ENCODE data around the gene RNF26.
A peak's percentile ranks its signal among the peaks of the same experiment; 100 is the strongest.

RNF26 gene

GRCh38 chr11:119345685-119346084, 11.4 kb downstream of the RNF26 start:
- DNase-seq: no peak
- in situ Hi-C loops (cut with HindIII; ENCODE audit: low pct_ligation_motif_present, low pct_unique_long_range_greater_than_20kb, low sequenced_read_pairs): no loop called here

GRCh38 chr11:119346605-119347004, 12.3 kb downstream of the RNF26 start, which contains the start of gene MFRP:
TSS of gene MFRP (minus strand) at chr11:119346705. CDS start at chr11:119346513, 192 bp downstream.
- no peak for DNase-seq
- in situ Hi-C loops (cut with HindIII; ENCODE audit: low pct_ligation_motif_present, low pct_unique_long_range_greater_than_20kb, low sequenced_read_pairs): no loop called here

- DNase-seq: no peak
Observed at GRCh38 chr11:119347242-119347641, 12.9 kb downstream of the RNF26 start.

DNA sequence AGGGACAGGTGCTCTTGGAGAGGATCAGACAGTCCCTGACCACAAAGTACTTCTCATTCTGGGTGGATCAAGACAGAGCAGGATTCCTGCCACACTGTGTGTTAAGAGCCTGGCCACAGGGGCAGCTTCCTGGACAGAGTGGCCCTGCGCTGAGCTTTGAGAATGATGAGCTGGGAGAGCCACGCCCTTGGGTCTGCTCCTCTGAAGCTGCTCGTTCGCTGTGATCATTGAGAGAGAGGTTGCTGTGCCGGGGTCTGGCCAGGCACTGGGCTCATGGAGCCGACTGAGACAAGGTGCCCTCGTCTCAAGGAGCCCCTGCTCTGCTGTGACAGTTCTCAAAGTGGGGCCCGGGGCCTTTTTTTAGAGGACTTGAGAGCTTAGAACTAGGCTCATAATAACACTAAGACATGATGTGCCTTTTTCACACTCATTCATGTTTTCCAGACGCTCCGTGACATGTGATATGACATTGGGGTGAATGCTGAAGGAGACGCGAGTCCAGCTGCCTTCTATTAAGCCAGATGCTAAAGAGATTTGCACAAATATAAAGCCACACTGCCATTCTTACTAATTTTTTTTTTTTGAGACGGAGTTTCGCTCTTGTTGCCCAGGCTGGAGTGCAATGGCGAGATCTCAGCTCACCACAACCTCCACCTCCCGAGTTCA, 13.7 kb downstream of the RNF26 start:
- in situ Hi-C loops (cut with HindIII; ENCODE audit: low pct_ligation_motif_present, low pct_unique_long_range_greater_than_20kb, low sequenced_read_pairs): no loop called here
- no peak for DNase-seq

More at GRCh38 chr11:119347242-119347641, 12.9 kb downstream of the RNF26 start:
- in situ Hi-C loops (cut with HindIII; ENCODE audit: low pct_ligation_motif_present, low pct_unique_long_range_greater_than_20kb, low sequenced_read_pairs): no loop called here

DNA sequence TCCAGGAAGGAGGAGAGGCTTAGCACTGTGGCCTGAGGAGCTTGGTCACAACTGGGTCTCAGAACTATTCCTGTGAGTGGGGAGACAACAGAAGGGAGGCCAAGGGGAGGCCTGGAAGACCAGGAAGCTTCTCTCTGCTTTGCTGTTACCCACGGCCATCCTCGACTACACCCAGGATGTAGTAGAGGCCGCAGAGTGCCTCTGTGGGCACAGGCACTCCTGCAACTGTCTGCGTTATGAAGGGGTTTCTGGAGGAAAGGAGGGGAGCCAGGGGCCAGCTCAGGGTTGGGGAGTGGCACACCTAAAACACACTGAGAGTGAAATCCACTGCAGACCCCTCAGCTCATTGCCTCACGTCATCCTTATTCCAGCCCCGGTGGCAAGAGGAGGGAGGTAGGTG, 16.0 kb downstream of the RNF26 start:
- in situ Hi-C loops (cut with HindIII; ENCODE audit: low pct_ligation_motif_present, low pct_unique_long_range_greater_than_20kb, low sequenced_read_pairs): no loop called here
- no peak for DNase-seq

DNA sequence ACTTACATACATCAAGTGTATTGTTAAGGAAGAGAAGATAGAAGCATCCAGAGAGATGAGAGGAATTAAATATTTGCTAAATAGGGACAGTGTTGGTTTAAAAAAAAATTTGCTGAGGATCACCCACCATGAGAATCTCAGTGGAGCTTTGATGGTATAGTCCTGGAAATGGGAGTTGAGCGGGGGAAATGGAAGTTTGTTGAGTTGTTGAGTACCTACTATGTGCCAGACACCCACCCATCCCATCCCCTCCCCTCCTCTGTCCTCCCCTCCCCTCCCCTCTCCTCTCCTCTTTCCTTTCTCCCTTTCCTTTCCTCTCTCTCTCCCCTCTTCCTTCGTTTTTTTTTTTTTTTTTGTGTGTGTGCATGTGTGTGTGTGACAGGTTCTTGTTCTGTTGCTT, 16.9 kb downstream of the RNF26 start:
- in situ Hi-C loops (cut with HindIII; ENCODE audit: low pct_ligation_motif_present, low pct_unique_long_range_greater_than_20kb, low sequenced_read_pairs): no loop called here
- DNase-seq: no peak

DNA sequence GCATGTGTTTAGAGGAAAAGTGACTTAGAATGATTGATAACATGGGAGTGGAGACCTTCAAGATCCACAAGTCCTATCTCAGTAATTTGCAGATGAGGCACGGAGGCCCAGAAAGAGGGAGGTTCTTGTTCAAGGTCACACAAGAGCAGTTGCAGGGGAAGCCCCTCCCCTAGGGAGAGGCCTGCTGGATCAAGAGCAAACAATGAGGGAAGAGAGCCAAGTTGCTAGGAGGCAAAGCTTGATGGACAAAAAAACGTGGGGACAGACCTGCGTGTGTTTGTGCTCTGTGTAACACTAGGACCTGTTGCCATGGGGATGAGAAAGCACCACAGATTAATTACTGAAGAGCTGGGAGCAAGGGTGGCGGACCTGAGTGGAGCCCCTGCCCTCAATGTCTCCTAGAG, 18.5 kb downstream of the RNF26 start:
- no peak for DNase-seq

GRCh38 chr11:119355091-119355843, 20.9 kb downstream of the RNF26 start:
- no peak for DNase-seq
- in situ Hi-C loops (cut with HindIII; ENCODE audit: low pct_ligation_motif_present, low pct_unique_long_range_greater_than_20kb, low sequenced_read_pairs): no loop called here

More for the DNA sequence above, 18.5 kb downstream of the RNF26 start:
- in situ Hi-C loops (cut with HindIII; ENCODE audit: low pct_ligation_motif_present, low pct_unique_long_range_greater_than_20kb, low sequenced_read_pairs): no loop called here

DNA sequence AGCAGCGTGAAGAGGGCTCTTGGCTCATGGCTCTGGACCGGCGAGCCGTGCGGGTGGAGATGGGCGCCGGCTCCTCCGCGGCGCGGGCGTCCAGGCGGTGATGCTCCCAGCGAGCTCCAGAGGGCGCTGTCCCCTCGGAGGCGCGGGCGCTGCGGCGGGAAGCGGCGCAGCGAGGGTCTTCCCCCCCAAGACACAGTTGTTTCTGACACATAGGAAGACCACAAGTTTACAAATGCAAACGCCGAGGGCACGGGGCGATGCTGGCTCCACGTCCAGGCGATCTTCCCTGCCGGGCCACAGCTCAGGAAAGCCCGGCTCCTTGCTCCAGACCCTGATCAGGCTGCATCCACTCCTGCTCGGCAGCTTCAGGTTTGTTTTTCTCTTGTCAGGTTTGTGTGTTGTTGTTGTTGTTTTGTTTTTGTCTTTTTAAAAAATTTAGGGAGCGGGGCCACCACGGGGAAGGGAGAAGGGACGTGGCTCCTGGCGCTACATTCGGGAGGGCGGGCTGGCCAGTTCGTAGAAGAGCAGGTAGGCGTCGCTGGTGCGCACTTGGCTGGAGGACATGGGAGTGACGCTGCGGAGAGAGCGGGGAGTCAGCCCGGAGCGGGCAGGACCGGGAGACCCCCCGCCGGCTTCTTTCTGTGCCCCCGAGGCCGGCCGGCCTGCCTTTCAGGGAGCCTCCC, 22.2 kb downstream of the RNF26 start:
- in situ Hi-C loops (cut with HindIII; ENCODE audit: low pct_ligation_motif_present, low pct_unique_long_range_greater_than_20kb, low sequenced_read_pairs): no loop called here
- DNase-seq: peak; percentile 77

GRCh38 chr11:119357074-119357473, 22.7 kb downstream of the RNF26 start:
- in situ Hi-C loops (cut with HindIII; ENCODE audit: low pct_ligation_motif_present, low pct_unique_long_range_greater_than_20kb, low sequenced_read_pairs): no loop called here
- no peak for DNase-seq

GRCh38 chr11:119359365-119360214, 25.3 kb downstream of the RNF26 start:
- DNase-seq: no peak
- in situ Hi-C loops (cut with HindIII; ENCODE audit: low pct_ligation_motif_present, low pct_unique_long_range_greater_than_20kb, low sequenced_read_pairs): no loop called here

GRCh38 chr11:119361056-119361787, 26.9 kb downstream of the RNF26 start:
- in situ Hi-C loops (cut with HindIII; ENCODE audit: low pct_ligation_motif_present, low pct_unique_long_range_greater_than_20kb, low sequenced_read_pairs): no loop called here
- DNase-seq: peak; percentile 72

DNA sequence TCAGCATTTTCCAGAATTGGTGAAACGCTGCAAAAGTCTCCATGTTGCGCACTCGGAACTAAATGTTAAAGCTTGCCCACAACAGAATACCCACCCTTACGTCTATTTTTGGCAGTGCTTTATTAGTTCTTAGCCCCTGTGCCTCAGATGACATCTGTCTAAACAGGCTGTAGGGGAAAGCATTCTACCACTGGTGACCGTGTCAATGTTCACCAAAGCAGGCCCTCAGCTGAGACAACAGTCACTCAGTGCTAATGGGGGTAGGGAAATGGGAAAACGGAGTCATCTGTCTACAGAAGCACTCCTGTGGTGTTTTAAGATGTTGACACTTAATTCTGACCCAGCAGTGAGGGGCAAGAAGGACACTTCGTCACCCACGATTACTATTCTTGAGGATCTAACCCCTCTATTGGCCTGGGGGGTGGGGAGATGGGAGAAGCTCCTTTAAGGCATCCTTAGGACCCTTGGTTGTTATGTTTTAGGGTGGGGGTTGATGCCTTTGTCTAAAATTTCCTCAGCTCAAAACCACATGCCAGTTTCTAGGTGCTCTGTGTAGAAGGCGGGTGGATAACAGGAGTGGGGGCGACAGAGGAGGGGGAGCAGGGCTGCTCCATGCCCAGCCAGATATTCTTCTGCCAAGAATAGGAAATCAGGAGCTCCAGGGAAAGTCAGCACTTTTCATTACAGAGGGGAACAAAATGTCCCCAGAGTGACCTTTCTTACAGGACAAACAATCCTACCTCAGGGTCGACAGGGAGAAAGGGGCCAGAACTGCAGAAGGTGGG, 27.8 kb downstream of the RNF26 start:
- in situ Hi-C loops (cut with HindIII; ENCODE audit: low pct_ligation_motif_present, low pct_unique_long_range_greater_than_20kb, low sequenced_read_pairs): no loop called here

DNA sequence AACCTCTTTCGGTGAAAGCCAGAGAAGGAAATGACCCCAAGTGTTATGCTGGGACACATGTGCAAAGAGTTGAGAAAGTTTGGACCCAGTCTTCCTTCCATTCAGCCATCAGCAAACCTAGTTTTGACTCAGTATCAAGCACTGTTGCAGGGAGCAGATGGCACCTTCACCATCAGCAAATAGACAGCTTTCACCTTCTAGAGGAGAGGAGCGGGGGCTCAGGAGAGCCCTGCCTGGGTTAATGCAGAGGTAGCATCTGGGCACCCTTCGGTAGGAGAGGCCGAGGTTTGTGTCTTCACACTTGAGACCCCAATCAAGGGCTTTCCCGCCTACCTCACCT, 28.4 kb downstream of the RNF26 start:
- DNase-seq: no peak
- in situ Hi-C loops (cut with HindIII; ENCODE audit: low pct_ligation_motif_present, low pct_unique_long_range_greater_than_20kb, low sequenced_read_pairs): no loop called here

More for the DNA sequence above, 27.8 kb downstream of the RNF26 start:
- no peak for DNase-seq

- DNase-seq: no peak
- in situ Hi-C loops (cut with HindIII; ENCODE audit: low pct_ligation_motif_present, low pct_unique_long_range_greater_than_20kb, low sequenced_read_pairs): no loop called here
Observed at GRCh38 chr11:119363081-119363850, 28.9 kb downstream of the RNF26 start.

DNA sequence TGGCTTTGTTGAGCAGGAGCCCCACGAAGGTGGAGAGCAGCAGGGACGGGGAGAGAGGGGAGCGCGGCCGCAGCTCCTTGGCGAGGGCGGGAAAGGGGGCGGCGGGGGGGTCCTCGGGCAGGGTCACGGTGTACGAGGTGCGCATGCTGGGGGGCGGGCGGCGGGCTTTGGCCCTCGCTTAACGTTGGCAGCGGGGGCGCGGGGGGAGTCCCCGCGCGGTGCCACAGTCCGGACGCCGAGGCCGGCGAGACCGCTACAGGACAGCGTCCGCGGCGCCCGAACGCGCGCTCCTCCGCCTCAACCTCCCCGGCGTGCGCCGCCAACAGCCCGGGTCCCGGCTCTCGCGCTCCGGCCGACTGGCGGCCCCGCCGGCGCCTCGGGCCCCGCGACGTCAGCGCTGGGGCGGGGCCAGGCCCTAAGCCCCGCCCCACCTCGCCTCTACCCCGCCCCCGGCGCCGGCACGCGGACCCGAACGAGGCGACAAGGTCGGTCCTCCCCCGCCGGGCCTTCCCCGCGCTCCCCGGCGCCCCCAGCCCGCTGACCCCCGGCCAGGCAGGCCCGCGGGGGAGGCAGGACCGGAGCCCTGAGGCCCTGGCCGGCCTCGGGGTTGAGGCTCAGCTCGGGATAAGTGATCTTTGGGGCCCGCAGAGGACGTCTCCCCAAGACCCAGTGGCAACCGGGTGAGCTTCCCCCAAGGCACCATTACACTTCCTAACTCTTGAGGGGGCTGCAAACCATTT, 29.7 kb downstream of the RNF26 start:
- peak; percentile 48 for DNase-seq
- in situ Hi-C loops (cut with HindIII; ENCODE audit: low pct_ligation_motif_present, low pct_unique_long_range_greater_than_20kb, low sequenced_read_pairs): no loop called here
